ENCODE results near the gene ENDOU.

- TF ChIP-seq CTCF (IDR thresholded peaks at IDR 0.05 in 2 of 3, conservative IDR thresholded peaks at IDR 0.05 in 1 of 3; ENCODE audit: borderline replicate concordance in 1 of 3, insufficient read depth in 1 of 3, low read depth in 2 of 3, low read length in 2 of 3) (no peak), POLR2A (IDR thresholded peaks at IDR 0.05; ENCODE audit: borderline replicate concordance, extremely low read depth, insufficient read depth, insufficient read length) (no peak), EZH2 (IDR thresholded peaks at IDR 0.05) (no peak), RAD21 (IDR thresholded peaks at IDR 0.05; ENCODE audit: low read depth) (no peak), TCF7L2 (IDR thresholded peaks at IDR 0.05; ENCODE audit: borderline replicate concordance, extremely low read depth, insufficient read depth, insufficient read length) (no peak), CEBPB (IDR thresholded peaks at IDR 0.05; ENCODE audit: low read depth) (no peak), EZH2phosphoT487 (IDR thresholded peaks at IDR 0.05; ENCODE audit: borderline replicate concordance) (no peak), MAX (IDR thresholded peaks at IDR 0.05) (no peak), REST (IDR thresholded peaks at IDR 0.05; ENCODE audit: low read depth) (no peak), YY1 (IDR thresholded peaks at IDR 0.05; ENCODE audit: extremely low read depth, insufficient replicate concordance, low read depth, low read length) (no peak), ZNF274 (IDR thresholded peaks at IDR 0.05; ENCODE audit: low read depth, low read length) (no peak), CBX3 (IDR thresholded peaks at IDR 0.05; ENCODE audit: low read depth) (no peak)
Measured at GRCh38 chr12:47750229-47750798, 25.0 kb upstream of the ENDOU start.
